HG03558 (cell line): ENCODE measurements around the gene PRSS8.
A peak's percentile ranks its signal among the peaks of the same experiment; 100 is the strongest.
"Not testable (repeated sequence)": the region's sequence is repeated elsewhere in the genome, so short reads cannot be mapped to it uniquely, and the experiment has no call there.

Experiments used
- ATAC-seq: cut with Tn5 transposase; IDR thresholded peaks from one replicate; pipeline ENCODE4 v1.9.1; 2021; ENCODE audit warnings: moderate number of reproducible peaks; ENCODE audit not compliant: unreplicated experiment; ENCODE audit errors: extremely low read depth

The PRSS8 gene

GRCh38 chr16:31145398-31145990 is 10.0 kb upstream of the PRSS8 start:
- no peak for ATAC-seq

- ATAC-seq, result not testable (repeated sequence)
These were observed 8.9 kb upstream of the PRSS8 start for GRCh38 chr16:31144418-31144817.

GRCh38 chr16:31143694-31144148 is 8.2 kb upstream of the PRSS8 start:
- no peak for ATAC-seq

- ATAC-seq, result no peak
These were observed 7.6 kb upstream of the PRSS8 start for GRCh38 chr16:31143011-31143693.

- ATAC-seq, result peak; percentile 73
These were observed 6.8 kb upstream of the PRSS8 start for GRCh38 chr16:31142109-31143010.

GRCh38 chr16:31141489-31142108 is 6.1 kb upstream of the PRSS8 start:
- no peak for ATAC-seq

- not testable (repeated sequence) for ATAC-seq
These were observed 5.5 kb upstream of the PRSS8 start for GRCh38 chr16:31141071-31141469.

GRCh38 chr16:31138621-31139578 is 3.4 kb upstream of the PRSS8 start:
- ATAC-seq, result no peak

- not testable (repeated sequence) for ATAC-seq
These were observed 1.4 kb upstream of the PRSS8 start for GRCh38 chr16:31136822-31137499.

- ATAC-seq, result no peak
These were observed 748 bp upstream of the PRSS8 start for GRCh38 chr16:31136287-31136662.

GRCh38 chr16:31134625-31135534 is 647 bp downstream of the PRSS8 start:
- ATAC-seq, result no peak

GRCh38 chr16:31134091-31134571 is 1.4 kb downstream of the PRSS8 start:
- ATAC-seq, result no peak

GRCh38 chr16:31133046-31133501 is 2.5 kb downstream of the PRSS8 start:
- no peak for ATAC-seq

GRCh38 chr16:31132303-31132979 is 3.1 kb downstream of the PRSS8 start:
- no peak for ATAC-seq

- ATAC-seq, result no peak
These were observed 3.7 kb downstream of the PRSS8 start for GRCh38 chr16:31131841-31132271.

- ATAC-seq, result no peak
These were observed 4.1 kb downstream of the PRSS8 start for GRCh38 chr16:31131416-31131815.

GRCh38 chr16:31130899-31131298 is 4.6 kb downstream of the PRSS8 start:
- no peak for ATAC-seq
